NOMO-1 treated with dmso at 0.1 percent for 144 hours (cell line): ENCODE results near the gene EPGN.
"Not testable (repeated sequence)": the region's sequence is repeated elsewhere in the genome, so short reads cannot be mapped to it uniquely, and the experiment has no call there.

Experiments
- DNase-seq: peaks from one replicate; lab custom pipeline; 2025; ENCODE audit not compliant: unreplicated experiment; lab: John Stamatoyannopoulos, UW

EPGN gene

GRCh38 chr4:74338792-74339333 is 30.6 kb downstream of the EPGN start:
- peak; percentile 50 for DNase-seq

- no peak for DNase-seq
Measured at GRCh38 chr4:74339501-74339900, 31.2 kb downstream of the EPGN start.

- DNase-seq = not testable (repeated sequence)
Measured at GRCh38 chr4:74340421-74340820, 32.2 kb downstream of the EPGN start.

- no peak for DNase-seq
Measured at GRCh38 chr4:74344031-74344430, 35.8 kb downstream of the EPGN start.

GRCh38 chr4:74353858-74354257 is 45.6 kb downstream of the EPGN start:
- no peak for DNase-seq

GRCh38 chr4:74357965-74358364 is 49.7 kb downstream of the EPGN start:
- DNase-seq = no peak

- DNase-seq = no peak
Measured at GRCh38 chr4:74361671-74362070, 53.4 kb downstream of the EPGN start.

- DNase-seq = no peak
Measured at GRCh38 chr4:74362347-74362746, 54.1 kb downstream of the EPGN start.

- no peak for DNase-seq
Measured at GRCh38 chr4:74364256-74364651, 56.0 kb downstream of the EPGN start.

GRCh38 chr4:74364652-74365491 is 56.6 kb downstream of the EPGN start, which contains the start of gene EREG:
Gene EREG (plus strand): TSS chr4:74365145. CDS start chr4:74365309, 164 bp downstream.
- no peak for DNase-seq

- no peak for DNase-seq
Measured at GRCh38 chr4:74365761-74366160, 57.5 kb downstream of the EPGN start.
